NCI-H2107 treated with DMSO at 0.1 percent for 48 hours (cell line): ENCODE data around the gene ABTB2.

ENCODE experiments used
- DNase-seq: peaks from one replicate; lab custom pipeline; 2025; ENCODE audit not compliant: unreplicated experiment; lab: John Stamatoyannopoulos, UW

The ABTB2 gene

DNA sequence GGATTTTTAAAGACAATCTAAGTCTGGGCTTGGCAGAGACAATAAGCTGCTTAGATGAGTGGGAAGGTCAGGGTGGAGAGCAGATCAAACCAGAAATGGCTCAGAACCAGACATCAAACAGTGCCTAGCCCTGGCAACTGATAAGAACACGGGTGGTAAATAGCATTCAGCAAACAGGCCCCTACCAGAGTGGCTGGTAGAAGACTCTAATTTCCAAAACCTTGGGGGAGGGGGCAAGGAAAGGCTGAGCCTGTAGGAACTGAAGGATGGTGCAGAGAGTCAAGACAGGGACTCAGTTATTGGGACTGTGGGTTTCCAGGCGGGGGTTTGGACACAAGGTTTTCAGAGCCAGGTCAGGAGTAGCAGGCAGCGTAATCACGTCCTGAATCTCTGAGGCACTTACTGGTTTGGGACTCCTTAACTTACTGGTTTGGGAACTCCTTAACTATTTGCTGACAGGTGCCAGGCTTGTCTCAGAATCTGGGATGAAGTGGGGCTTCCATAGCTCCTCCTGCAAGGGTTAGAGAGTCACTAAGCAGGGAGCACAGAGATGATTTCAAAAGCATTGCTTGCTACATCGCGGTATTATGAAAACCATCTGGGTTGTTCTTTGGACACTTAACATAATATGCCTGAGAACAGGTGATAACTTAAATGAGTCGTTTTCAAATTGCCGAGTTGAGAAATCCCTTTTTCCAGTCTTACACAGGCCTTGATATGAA is 5.7 kb upstream of the ABTB2 start:
- no peak for DNase-seq

- DNase-seq = no peak
Measured at GRCh38 chr11:34360046-34360445, 2.2 kb upstream of the ABTB2 start.

- no peak for DNase-seq
Measured at GRCh38 chr11:34359548-34359891, 1.7 kb upstream of the ABTB2 start.

DNA sequence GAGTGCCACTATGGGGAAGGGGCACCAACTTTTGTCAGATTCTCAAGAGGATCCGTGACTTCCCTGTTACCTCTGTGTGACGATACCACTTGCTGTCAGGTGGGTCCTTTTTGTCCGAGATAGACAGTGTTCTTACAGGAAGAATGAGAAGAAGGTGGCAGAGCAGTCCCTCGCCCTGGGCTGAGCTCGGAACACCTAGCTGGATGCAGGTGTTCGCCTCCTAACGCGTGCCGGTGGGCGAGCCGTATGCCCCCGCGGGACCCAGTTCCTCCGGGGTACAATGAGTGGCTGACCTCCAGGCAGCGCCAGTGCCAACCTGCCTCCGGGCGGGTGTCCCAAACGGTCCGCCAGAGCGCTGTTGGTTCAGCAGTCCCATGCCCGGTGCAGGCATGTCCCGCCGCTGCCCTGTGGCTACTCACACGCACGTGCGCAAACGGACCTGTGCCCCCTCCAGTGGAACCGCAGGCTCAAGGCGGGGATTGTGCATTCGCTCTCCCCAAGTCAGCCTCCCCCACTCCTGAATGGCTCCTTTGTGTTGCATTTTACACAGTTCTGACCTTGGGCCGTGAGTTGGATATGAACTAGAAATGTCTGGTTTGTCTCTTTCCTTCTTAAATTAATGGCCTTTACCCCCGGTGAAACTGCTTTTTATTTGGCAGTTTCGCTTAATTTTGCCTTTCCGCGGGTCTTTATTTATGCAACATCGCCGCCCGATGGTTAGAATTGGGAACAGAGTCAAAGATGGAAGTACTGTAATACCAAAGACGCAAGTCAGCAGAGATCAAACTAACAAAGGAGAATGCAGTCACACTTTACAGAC is 1.1 kb upstream of the ABTB2 start:
- DNase-seq = peak; percentile 60

- DNase-seq = no peak
Measured at GRCh38 chr11:34358258-34358727, 483 bp upstream of the ABTB2 start.

GRCh38 chr11:34356913-34357700 is 703 bp downstream of the ABTB2 start:
- DNase-seq = no peak

GRCh38 chr11:34356576-34356912 is 1.3 kb downstream of the ABTB2 start:
- DNase-seq = no peak

- no peak for DNase-seq
Measured at GRCh38 chr11:34356130-34356529, 1.7 kb downstream of the ABTB2 start.

- DNase-seq = no peak
Measured at GRCh38 chr11:34355726-34356125, 2.1 kb downstream of the ABTB2 start.

GRCh38 chr11:34354782-34355181 is 3.0 kb downstream of the ABTB2 start:
- DNase-seq = no peak

DNA sequence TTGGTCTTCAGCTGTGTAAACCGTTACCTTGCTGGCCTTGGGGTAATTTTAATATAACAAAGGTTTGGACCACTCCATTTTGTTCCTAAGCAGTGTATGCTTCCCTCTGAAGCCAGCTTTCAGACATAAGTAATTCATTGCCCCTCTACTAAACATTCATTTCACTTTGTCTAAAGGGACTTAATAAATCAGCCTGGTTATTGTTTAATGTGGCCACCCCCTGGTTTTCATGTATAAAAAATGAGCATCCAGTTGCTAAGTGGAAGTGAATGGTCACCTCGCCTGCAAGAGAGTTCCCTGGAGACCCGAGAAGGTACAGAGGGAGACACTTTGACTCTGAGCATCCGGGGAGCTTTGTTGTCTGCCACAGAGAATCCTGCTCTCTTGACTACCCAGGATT is 3.9 kb downstream of the ABTB2 start:
- no peak for DNase-seq

GRCh38 chr11:34351687-34352469 is 5.9 kb downstream of the ABTB2 start:
- DNase-seq = no peak

GRCh38 chr11:34351051-34351450 is 6.8 kb downstream of the ABTB2 start:
- no peak for DNase-seq

DNA sequence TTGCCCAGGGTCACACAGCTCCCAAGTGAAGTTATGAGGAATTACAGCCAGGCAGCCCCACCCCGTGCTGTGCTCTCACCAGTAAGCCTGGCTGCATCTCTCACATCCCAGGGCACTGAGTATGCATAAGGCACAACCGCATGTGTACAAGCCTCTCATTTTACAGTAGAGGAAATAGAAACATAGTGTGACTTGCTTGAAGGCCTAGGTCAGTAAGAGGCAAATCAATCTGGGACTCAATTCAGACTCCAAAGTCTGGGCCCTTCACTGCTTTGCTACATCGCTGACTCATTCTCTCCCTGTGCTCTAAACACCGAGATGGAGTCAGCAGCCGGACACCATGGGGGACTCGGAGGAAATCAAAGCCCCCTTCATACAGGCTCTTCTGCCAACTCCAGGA is 7.9 kb downstream of the ABTB2 start:
- DNase-seq = no peak

DNA sequence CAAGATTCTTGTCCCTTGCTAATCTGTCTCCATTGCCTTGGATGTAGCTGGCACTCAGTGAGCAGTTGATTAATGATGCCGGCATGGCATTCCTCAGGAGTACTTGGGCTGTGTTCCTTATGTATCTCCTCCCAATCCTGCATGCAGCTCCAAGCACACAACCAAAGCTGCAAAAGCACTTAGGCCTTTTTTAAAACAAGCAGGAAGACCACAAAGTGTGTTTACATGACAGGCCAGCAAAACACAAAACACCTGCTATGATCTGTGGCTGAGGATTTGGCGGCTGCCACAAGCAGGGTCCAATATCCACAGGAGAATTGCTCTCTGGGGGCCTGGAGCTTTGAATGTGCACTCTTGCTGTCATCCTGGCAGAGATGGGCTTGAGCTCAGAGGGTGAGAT is 8.9 kb downstream of the ABTB2 start:
- DNase-seq = peak; percentile 54

- no peak for DNase-seq
Measured at GRCh38 chr11:34348096-34348495, 9.7 kb downstream of the ABTB2 start.

- no peak for DNase-seq
Measured at GRCh38 chr11:34346551-34346950, 11.3 kb downstream of the ABTB2 start.

GRCh38 chr11:34345991-34346480 is 11.8 kb downstream of the ABTB2 start:
- no peak for DNase-seq

- DNase-seq = no peak
Measured at GRCh38 chr11:34345540-34345876, 12.3 kb downstream of the ABTB2 start.

- no peak for DNase-seq
Measured at GRCh38 chr11:34344768-34345539, 12.9 kb downstream of the ABTB2 start.
